ENCODE measurements around the gene MTHFD2L. TPM values are rescaled to one million over a fixed set of nuclear protein-coding genes. Genes with fewer than 3 reads are reported as not detected.

MTHFD2L gene
- total and polyA plus RNA-seq, 10 donors, result 7.8 to 19.7 (median 13.3) TPM

DNA sequence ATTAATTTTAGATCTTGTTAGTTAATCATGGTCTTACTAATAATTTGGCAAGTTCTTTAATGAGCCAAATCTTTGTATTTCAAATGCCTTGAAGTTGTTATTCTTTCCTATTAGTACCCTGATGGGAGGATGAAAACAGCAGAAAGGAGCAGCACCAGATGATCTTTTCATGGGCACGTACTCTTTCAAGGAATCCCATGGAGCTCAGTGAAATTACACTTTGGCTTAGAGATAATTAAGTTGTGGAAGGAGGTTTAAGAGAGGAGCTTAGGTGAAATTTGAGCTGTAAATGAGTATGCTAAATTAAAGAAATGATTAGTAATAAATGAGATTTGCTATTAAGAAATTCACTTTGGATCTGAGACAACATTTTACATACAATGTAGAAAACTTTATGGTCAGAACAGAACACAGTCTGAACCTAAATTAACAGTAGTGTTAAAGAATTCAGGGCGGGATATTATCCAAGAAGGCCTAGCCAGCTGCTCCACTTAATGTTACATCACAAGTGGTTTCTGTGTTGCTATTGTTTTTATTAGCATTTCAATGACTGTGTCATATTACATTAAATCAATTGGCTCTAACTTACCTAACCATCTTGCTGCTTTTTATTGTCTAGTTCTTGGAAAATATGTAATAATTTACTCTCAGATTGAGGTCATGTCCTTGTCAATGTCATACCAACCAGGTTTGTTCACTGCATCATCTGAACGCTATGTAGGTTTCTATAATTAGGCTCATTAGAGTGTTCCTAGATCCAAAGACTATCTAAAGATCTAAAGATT lies 3.9 kb downstream of the MTHFD2L start:
- intact Hi-C loops (cut with DNase I; ENCODE audit: low total_unique reads), result no loop called here
- DNase-seq, result no peak
- Histone ChIP-seq H3K9me3 (no peaks in the 10 kb centered on the region), H3K27ac (no peak overlapping the region), H3K27me3 (replicated peaks in 1 of 7) (no peaks in the 10 kb centered on the region), H3K4me1 (peaks cover 9 to 27% (median 24%) of the 10 kb centered on the region in 6 donors), H3K36me3 (peaks cover 0 to 31% (median 8%) of the 10 kb centered on the region in 6 donors), H3K4me3 (no peak overlapping the region)
- TF ChIP-seq, protein P1, sequence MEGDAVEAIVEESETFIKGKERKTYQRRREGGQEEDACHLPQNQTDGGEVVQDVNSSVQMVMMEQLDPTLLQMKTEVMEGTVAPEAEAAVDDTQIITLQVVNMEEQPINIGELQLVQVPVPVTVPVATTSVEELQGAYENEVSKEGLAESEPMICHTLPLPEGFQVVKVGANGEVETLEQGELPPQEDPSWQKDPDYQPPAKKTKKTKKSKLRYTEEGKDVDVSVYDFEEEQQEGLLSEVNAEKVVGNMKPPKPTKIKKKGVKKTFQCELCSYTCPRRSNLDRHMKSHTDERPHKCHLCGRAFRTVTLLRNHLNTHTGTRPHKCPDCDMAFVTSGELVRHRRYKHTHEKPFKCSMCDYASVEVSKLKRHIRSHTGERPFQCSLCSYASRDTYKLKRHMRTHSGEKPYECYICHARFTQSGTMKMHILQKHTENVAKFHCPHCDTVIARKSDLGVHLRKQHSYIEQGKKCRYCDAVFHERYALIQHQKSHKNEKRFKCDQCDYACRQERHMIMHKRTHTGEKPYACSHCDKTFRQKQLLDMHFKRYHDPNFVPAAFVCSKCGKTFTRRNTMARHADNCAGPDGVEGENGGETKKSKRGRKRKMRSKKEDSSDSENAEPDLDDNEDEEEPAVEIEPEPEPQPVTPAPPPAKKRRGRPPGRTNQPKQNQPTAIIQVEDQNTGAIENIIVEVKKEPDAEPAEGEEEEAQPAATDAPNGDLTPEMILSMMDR (IDR thresholded peaks at IDR 0.05 in 8 of 11, conservative IDR thresholded peaks at IDR 0.05 in 3 of 11), result no peak
- TF ChIP-seq POLR2A (IDR thresholded peaks at IDR 0.05), result no peak
- TF ChIP-seq POLR2AphosphoS5 (IDR thresholded peaks at IDR 0.05), result no peak
- 85 to 92% (median 87%) methylated on average over 3 of the region's 3 CpGs for WGBS, 5 donors

DNA sequence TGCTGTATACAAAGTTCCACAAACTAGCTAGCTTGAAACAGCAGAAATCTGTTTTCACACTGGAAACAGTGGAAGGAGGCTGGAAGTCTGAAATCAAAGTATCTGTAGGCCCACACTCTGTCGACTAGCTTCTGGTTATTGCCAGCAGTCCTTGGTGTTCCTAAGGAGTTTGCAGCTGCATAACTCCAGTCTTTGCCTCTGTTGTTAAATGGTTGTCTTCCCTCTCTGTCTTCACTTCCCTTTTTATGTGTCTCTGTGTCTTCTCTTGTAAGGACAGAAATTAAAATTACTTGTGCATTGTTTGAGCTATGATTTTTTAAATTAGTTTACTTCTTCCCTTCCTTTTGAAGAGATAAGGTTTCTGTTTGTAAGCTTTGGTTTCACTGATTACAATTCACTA lies 8.2 kb downstream of the MTHFD2L start:
- Histone ChIP-seq H3K4me3 (no peak overlapping the region), H3K36me3 (peaks cover 0 to 20% (median 5%) of the 10 kb centered on the region in 6 donors), H3K4me1 (peaks cover 0 to 4% (median 0%) of the 10 kb centered on the region in 6 donors), H3K27me3 (replicated peaks in 1 of 7) (no peaks in the 10 kb centered on the region), H3K9me3 (no peaks in the 10 kb centered on the region), H3K27ac (no peak overlapping the region)
- 31 to 59% (median 47%) methylated on average over 1 of the region's 1 CpG for WGBS, 5 donors
- TF ChIP-seq POLR2A (IDR thresholded peaks at IDR 0.05), result no peak
- TF ChIP-seq, protein P1 (IDR thresholded peaks at IDR 0.05 in 8 of 11, conservative IDR thresholded peaks at IDR 0.05 in 3 of 11), result no peak
- no peak for TF ChIP-seq POLR2AphosphoS5 (IDR thresholded peaks at IDR 0.05)
- intact Hi-C loops (cut with DNase I; ENCODE audit: low total_unique reads), result no loop called here
- no peak for DNase-seq

DNA sequence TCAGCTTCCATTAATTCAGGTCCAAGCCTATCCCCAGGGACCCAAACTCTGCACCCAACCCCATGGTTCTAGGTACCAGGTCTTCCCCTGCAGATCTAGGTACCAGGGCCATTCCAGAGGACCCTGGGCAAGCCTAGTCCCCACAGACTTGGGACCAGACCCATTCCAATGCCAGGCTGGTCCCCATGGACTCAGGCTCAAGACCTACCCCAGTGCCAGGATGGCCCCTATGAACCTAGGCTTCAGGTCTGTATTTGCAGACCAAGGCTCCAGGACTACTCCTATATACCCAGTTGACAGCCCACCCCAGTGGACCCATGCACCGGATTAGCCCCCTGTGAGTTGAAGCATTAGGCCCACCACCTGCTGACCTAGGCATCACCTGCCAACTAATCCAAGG lies 8.9 kb downstream of the MTHFD2L start:
- peak; percentile 54 for DNase-seq
- H3K27me3 ChIP-seq (replicated peaks in 1 of 7), result no peaks in the 10 kb centered on the region
- intact Hi-C loops (cut with DNase I; ENCODE audit: low total_unique reads), result no loop called here
- no peaks in the 10 kb centered on the region for H3K9me3 ChIP-seq
- peaks cover 0 to 13% (median 1%) of the 10 kb centered on the region in 6 donors for H3K36me3 ChIP-seq
- no peak for TF ChIP-seq POLR2AphosphoS5 (IDR thresholded peaks at IDR 0.05)
- TF ChIP-seq, protein P1 (IDR thresholded peaks at IDR 0.05 in 8 of 11, conservative IDR thresholded peaks at IDR 0.05 in 3 of 11), result no peak
- TF ChIP-seq POLR2A (IDR thresholded peaks at IDR 0.05), result no peak
- H3K4me1 ChIP-seq, result peaks cover 0 to 4% (median 0%) of the 10 kb centered on the region in 6 donors
- no peak overlapping the region for H3K4me3 ChIP-seq
- WGBS, 5 donors, result 97 to 100% (median 100%) methylated on average over 1 of the region's 1 CpG
- no peak overlapping the region for H3K27ac ChIP-seq

DNA sequence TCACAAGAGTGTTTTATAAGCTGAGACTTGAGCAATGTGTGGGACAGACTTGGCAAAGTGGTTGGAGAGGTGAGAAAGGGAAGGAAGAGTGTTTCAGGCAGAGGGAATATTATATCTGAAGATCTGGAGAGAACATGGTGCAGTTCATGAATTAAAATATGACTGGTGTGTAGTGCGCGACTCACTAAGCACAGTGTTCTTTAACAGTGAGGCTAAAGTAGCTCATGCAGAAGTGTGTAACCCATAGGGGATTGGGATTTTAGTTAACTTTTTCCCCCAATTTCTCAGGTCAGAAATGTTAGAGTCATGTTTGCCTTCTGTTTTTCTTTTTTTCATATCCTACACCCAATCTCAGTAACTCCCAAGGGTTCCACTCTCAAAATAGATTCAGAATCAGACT lies 9.7 kb downstream of the MTHFD2L start:
- no peak overlapping the region for H3K27ac ChIP-seq
- peaks cover 0 to 5% (median 0%) of the 10 kb centered on the region in 6 donors for H3K36me3 ChIP-seq
- H3K9me3 ChIP-seq, result no peaks in the 10 kb centered on the region
- WGBS, 5 donors, result 95 to 100% (median 98%) methylated on average over 2 of the region's 2 CpGs
- DNase-seq, result no peak
- TF ChIP-seq, protein P1 (IDR thresholded peaks at IDR 0.05 in 8 of 11, conservative IDR thresholded peaks at IDR 0.05 in 3 of 11), result no peak
- TF ChIP-seq POLR2A (IDR thresholded peaks at IDR 0.05), result no peak
- no peak for TF ChIP-seq POLR2AphosphoS5 (IDR thresholded peaks at IDR 0.05)
- intact Hi-C loops (cut with DNase I; ENCODE audit: low total_unique reads), result no loop called here
- H3K4me3 ChIP-seq, result no peak overlapping the region
- peaks cover 0 to 4% (median 0%) of the 10 kb centered on the region in 6 donors for H3K4me1 ChIP-seq
- no peaks in the 10 kb centered on the region for H3K27me3 ChIP-seq (replicated peaks in 1 of 7)

Measured in spleen (tissue), 11 donors.